C4-2B (cell line): Measurements from ENCODE around the gene CYP46A1.

Experiments
- H3K27ac ChIP-seq: fragments of 450-650 bp; 2 replicates; pipeline ENCODE4 v1.5.1; 2017
- CTCF ChIP-seq: fragments of 450-650 bp; conservative IDR thresholded peaks from 2 replicates; pipeline ENCODE4 v1.5.1; 2017; ENCODE audit warnings: mild to moderate bottlenecking
- ZFX ChIP-seq: fragments of 450-650 bp; IDR thresholded peaks from 2 replicates; pipeline ENCODE4 v1.6.1; 2017

Gene CYP46A1

GRCh38 chr14:99768381-99768780 lies 84.3 kb downstream of the CYP46A1 start:
- TF ChIP-seq CTCF (no peak), ZFX (no peak)
- no peak overlapping the region for H3K27ac ChIP-seq

GRCh38 chr14:99769123-99769522 lies 85.0 kb downstream of the CYP46A1 start:
- no peak for TF ChIP-seq CTCF
- no peak for TF ChIP-seq ZFX
- H3K27ac ChIP-seq: no peak overlapping the region

- H3K27ac ChIP-seq: no peak overlapping the region
- TF ChIP-seq CTCF (no peak), ZFX (no peak)
Observed at GRCh38 chr14:99769799-99770198, 85.7 kb downstream of the CYP46A1 start.

- H3K27ac ChIP-seq: no peak overlapping the region
- TF ChIP-seq ZFX (no peak), CTCF (no peak)
Observed at GRCh38 chr14:99772371-99773283, 88.5 kb downstream of the CYP46A1 start.

GRCh38 chr14:99773521-99774497 lies 89.7 kb downstream of the CYP46A1 start:
- H3K27ac ChIP-seq: no peak overlapping the region
- no peak for TF ChIP-seq CTCF

GRCh38 chr14:99774556-99775307 lies 90.6 kb downstream of the CYP46A1 start:
- no peak for TF ChIP-seq CTCF
- TF ChIP-seq ZFX: no peak
- H3K27ac ChIP-seq: no peak overlapping the region
